H1 (cell line): Measurements from ENCODE around the gene COL17A1. TPM values are rescaled to one million over a fixed set of nuclear protein-coding genes. Genes with fewer than 3 reads are reported as not detected.

Experiments
- CTCF ChIA-PET: fragments of 300-600 bp; sonication (Branson Sonifier 250); formaldehyde crosslinking; loops from one replicate; lab custom pipeline; 2021; ENCODE audit not compliant: partially characterized antibody; lab: Charles Lee
- POLR2A ChIA-PET: fragments of 300-600 bp; sonication (Branson Sonifier 250); formaldehyde crosslinking; loops from one replicate; lab custom pipeline; 2021; ENCODE audit warnings: inconsistent platforms; ENCODE audit not compliant: partially characterized antibody; lab: Charles Lee
- DNase-seq, 2 experiments: peaks; one replicate each; pipeline versions ENCODE4 v3.0.0 to v3.0.0-alpha.2; 2010 to 2022; ENCODE audit warnings: low spot score in 2 of 2, low read depth in 1 of 2, mixed read lengths in 1 of 2
- FAIRE-seq: peaks from 2 replicates; lab custom pipeline; 2011; peaks lifted over from hg19 to GRCh38; lab: Jason Lieb, UNC
- H2AFZ ChIP-seq: 2 replicates; pipeline ENCODE4 v1.8.1; 2012; ENCODE audit warnings: low read length, inconsistent platforms
- H2AK5ac ChIP-seq: 2 replicates; pipeline ENCODE4 v1.6.1; 2013; ENCODE audit warnings: low read depth, low read length
- H2BK120ac ChIP-seq: replicated peaks from 2 replicates; pipeline ENCODE3; 2013; ENCODE audit warnings: low read depth, low read length, inconsistent platforms
- H2BK12ac ChIP-seq: 2 replicates; pipeline ENCODE4 v1.6.1; 2013; ENCODE audit warnings: low read depth, low read length
- H2BK15ac ChIP-seq: 2 replicates; pipeline ENCODE4 v1.6.1; 2013; ENCODE audit warnings: low read length
- H2BK20ac ChIP-seq: 2 replicates; pipeline ENCODE4 v1.6.1; 2013; ENCODE audit warnings: low read length
- H2BK5ac ChIP-seq: 2 replicates; pipeline ENCODE4 v1.6.1; 2013; ENCODE audit warnings: low read depth, low read length
- H3K14ac ChIP-seq: 2 replicates; pipeline ENCODE4 v1.6.1; 2013; ENCODE audit warnings: inconsistent platforms; ENCODE audit not compliant: insufficient read length
- H3K18ac ChIP-seq: 2 replicates; pipeline ENCODE4 v1.6.1; 2013; ENCODE audit warnings: low read length; ENCODE audit errors: extremely low read depth
- H3K23ac ChIP-seq: 2 replicates; pipeline ENCODE4 v1.6.1; 2013; ENCODE audit warnings: inconsistent platforms; ENCODE audit not compliant: insufficient read length
- H3K23me2 ChIP-seq: 2 replicates; pipeline ENCODE4 v1.6.1; 2013; ENCODE audit warnings: low read depth, low read length
- H3K27ac ChIP-seq: 2 replicates; pipeline ENCODE4 v1.6.1; 2011; ENCODE audit warnings: low read depth, low read length, inconsistent platforms
- H3K27me3 ChIP-seq, 4 experiments: replicated peaks in 1 of 4; 1 replicate in 1 of 4; 2 replicates in 3 of 4; pipeline versions ENCODE4 v1.6.1 to v1.8.1; 2011 to 2013; ENCODE audit warnings: low read length in 3 of 4, mild to moderate bottlenecking in 3 of 4, inconsistent platforms in 2 of 4, mixed read lengths in 2 of 4, moderate library complexity in 1 of 4; ENCODE audit not compliant: control insufficient read depth in 3 of 4, insufficient read depth in 3 of 4; ENCODE audit errors: extremely low read depth in 1 of 4
- H3K36me3 ChIP-seq, 4 experiments: 2 replicates each; pipeline versions ENCODE4 v1.6.1 to v1.8.1; 2011 to 2013; ENCODE audit warnings: mild to moderate bottlenecking in 4 of 4, low read length in 3 of 4, moderate library complexity in 2 of 4, control low read depth in 1 of 4, inconsistent platforms in 1 of 4; ENCODE audit not compliant: insufficient read depth in 4 of 4, control insufficient read depth in 2 of 4
- H3K4ac ChIP-seq: replicated peaks from 2 replicates; pipeline ENCODE3; 2013; ENCODE audit warnings: low read length, low read depth, mixed read lengths, inconsistent platforms; ENCODE audit not compliant: insufficient read length
- H3K4me1 ChIP-seq, 4 experiments: replicated peaks in 1 of 4; 1 replicate in 1 of 4; 2 replicates in 3 of 4; pipeline versions ENCODE4 v1.6.1 to v1.8.1; 2011 to 2013; ENCODE audit warnings: low read length in 3 of 4, inconsistent platforms in 2 of 4, mixed read lengths in 1 of 4; ENCODE audit not compliant: insufficient read depth in 4 of 4, control insufficient read depth in 3 of 4
- H3K4me2 ChIP-seq, 2 experiments: 2 replicates each; pipeline versions ENCODE4 v1.6.1 to v1.8.1; 2011 to 2013; ENCODE audit warnings: low read depth in 2 of 2, low read length in 2 of 2, control low read depth in 1 of 2, inconsistent platforms in 1 of 2, mild to moderate bottlenecking in 1 of 2; ENCODE audit not compliant: insufficient read depth in 1 of 2
- H3K4me3 ChIP-seq, 4 experiments: fragments of 200-600, 300-600 bp in 1 of 4; sonication (generic), shearing (Covaris generic), sonication (Bioruptor Twin) in 1 of 4; 2 replicates each; pipeline versions ENCODE4 v1.5.1 to v1.8.1; 2011 to 2016; ENCODE audit warnings: low read length in 4 of 4, low read depth in 3 of 4, control low read depth in 2 of 4, inconsistent platforms in 2 of 4, mild to moderate bottlenecking in 2 of 4, mixed read lengths in 1 of 4, moderate library complexity in 1 of 4; ENCODE audit not compliant: insufficient read depth in 2 of 4; ENCODE audit errors: extremely low read depth in 1 of 4
- H3K56ac ChIP-seq: replicated peaks from 2 replicates; pipeline ENCODE3; 2013; ENCODE audit warnings: low read depth, mild to moderate bottlenecking, mixed read lengths, low read length, inconsistent platforms; ENCODE audit not compliant: insufficient read length
- H3K79me1 ChIP-seq: 2 replicates; pipeline ENCODE4 v1.6.1; 2013; ENCODE audit warnings: low read depth, low read length, control low read depth
- H3K79me2 ChIP-seq, 2 experiments: 2 replicates each; pipeline versions ENCODE4 v1.6.1 to v1.8.1; 2012 to 2013; ENCODE audit warnings: low read length in 2 of 2, mild to moderate bottlenecking in 2 of 2, inconsistent platforms in 1 of 2; ENCODE audit not compliant: insufficient read depth in 2 of 2, control insufficient read depth in 1 of 2
- H3K9ac ChIP-seq, 4 experiments: replicated peaks in 1 of 4; 1 replicate in 1 of 4; 2 replicates in 3 of 4; pipeline versions ENCODE4 v1.6.1 to v1.8.1; 2011 to 2013; ENCODE audit warnings: low read depth in 3 of 4, low read length in 3 of 4, control low read depth in 2 of 4, mild to moderate bottlenecking in 2 of 4, moderate library complexity in 2 of 4, inconsistent platforms in 1 of 4; ENCODE audit errors: extremely low read depth in 1 of 4
- H3K9me3 ChIP-seq, 2 experiments: 2 replicates each; pipeline versions ENCODE4 v1.6.1 to v1.8.1; 2012 to 2013; ENCODE audit warnings: mild to moderate bottlenecking in 2 of 2, moderate library complexity in 2 of 2, control low read depth in 1 of 2, inconsistent platforms in 1 of 2, low read depth in 1 of 2, low read length in 1 of 2, mixed read lengths in 1 of 2; ENCODE audit not compliant: insufficient read depth in 2 of 2
- H4K20me1 ChIP-seq, 2 experiments: replicated peaks in 1 of 2; 2 replicates each; pipeline versions ENCODE3 to v1.8.1; 2011 to 2013; ENCODE audit warnings: inconsistent platforms in 2 of 2, low read length in 2 of 2, mild to moderate bottlenecking in 1 of 2; ENCODE audit not compliant: insufficient read depth in 2 of 2, control insufficient read depth in 1 of 2
- H4K5ac ChIP-seq: 2 replicates; pipeline ENCODE4 v1.6.1; 2013; ENCODE audit warnings: low read length, low read depth, mixed read lengths, inconsistent platforms; ENCODE audit not compliant: insufficient read length
- H4K8ac ChIP-seq: 2 replicates; pipeline ENCODE4 v1.8.0; 2013; ENCODE audit warnings: mild to moderate bottlenecking, moderate library complexity, low read length, inconsistent platforms; ENCODE audit not compliant: insufficient read depth; ENCODE audit errors: extremely low read depth
- H4K91ac ChIP-seq: replicated peaks from 2 replicates; pipeline ENCODE3; 2013; ENCODE audit warnings: low read length, mixed read lengths, inconsistent platforms; ENCODE audit not compliant: insufficient read length
- BCL11A ChIP-seq, 2 experiments: IDR thresholded peaks; one replicate each; pipeline ENCODE4 v1.6.1; 2011; ENCODE audit warnings: low read depth in 2 of 2, low read length in 2 of 2, mild to moderate bottlenecking in 2 of 2
- BRCA1 ChIP-seq: IDR thresholded peaks from 2 replicates; pipeline ENCODE4 v1.6.1; 2012; ENCODE audit warnings: low read depth, low read length, improper control_type of control experiment
- KDM5A ChIP-seq: fragments of 200-600 bp; IDR thresholded peaks from 2 replicates; pipeline ENCODE4 v1.7.1; 2012; ENCODE audit warnings: mild to moderate bottlenecking, low read length, inconsistent platforms, mixed read lengths
- SRF ChIP-seq: IDR thresholded peaks from 2 replicates; pipeline ENCODE4 v1.6.1; 2011; ENCODE audit warnings: mild to moderate bottlenecking, low read depth, low read length, moderate library complexity
- YY1 ChIP-seq: IDR thresholded peaks from 2 replicates; pipeline ENCODE4 v1.6.1; 2011; ENCODE audit warnings: low read depth, mild to moderate bottlenecking, low read length
- WGBS, 2 experiments: shearing (Covaris generic) in 1 of 2; methylation state at CpG; one replicate each; pipeline versions ENCODE4 v1.1.6 to v1.1.7; 2013 to 2015; ENCODE audit warnings: low lambda C conversion rate in 2 of 2, mixed read lengths in 2 of 2, inconsistent platforms in 1 of 2, low coverage in 1 of 2, missing lambda C conversion rate in 1 of 2; ENCODE audit not compliant: insufficient replicate concordance in 2 of 2, insufficient coverage in 1 of 2, insufficient read length in 1 of 2; ENCODE audit errors: extremely low coverage in 1 of 2, missing lambda C conversion rate in 1 of 2; 5-methylcytosine and 5-hydroxymethylcytosine counted together
- polyA plus RNA-seq, 7 experiments: library from polyadenylated mRNA; depleted of rRNA in 3 of 7; stranded (reverse) in 5 of 7; unstranded in 2 of 7; fragments of >200 nt in 5 of 7; fragments of 200-250 nt in 2 of 7; gene quantifications; 1 replicate in 5 of 7; 2 replicates in 1 of 7; 4 replicates in 1 of 7; pipeline versions ENCODE4 v1.2.1 to v1.2.3, GENCODE V29; 2011 to 2013; ENCODE audit warnings: missing spikeins in 2 of 7, mixed read lengths in 2 of 7
- total RNA-seq: library from RNA; stranded (reverse); fragmentation: NEBNext Ultra II Directional; extraction: Animal tissue kit (Norgen Biotek cat#: 25700); gene quantifications from 2 replicates; pipeline ENCODE4 v1.2.1, GENCODE V29; 2021
- TF ChIP-seq, protein P1 (sequence below): IDR thresholded peaks from 2 replicates; pipeline ENCODE4 v1.6.1; 2012; ENCODE audit warnings: low read length, inconsistent platforms

Gene COL17A1
- total and polyA plus RNA-seq, 2 of the 8 experiments (the other 6 are each of a cell fraction or from before 2014, with no cell fraction given), result 0.35 to 0.37 TPM

DNA sequence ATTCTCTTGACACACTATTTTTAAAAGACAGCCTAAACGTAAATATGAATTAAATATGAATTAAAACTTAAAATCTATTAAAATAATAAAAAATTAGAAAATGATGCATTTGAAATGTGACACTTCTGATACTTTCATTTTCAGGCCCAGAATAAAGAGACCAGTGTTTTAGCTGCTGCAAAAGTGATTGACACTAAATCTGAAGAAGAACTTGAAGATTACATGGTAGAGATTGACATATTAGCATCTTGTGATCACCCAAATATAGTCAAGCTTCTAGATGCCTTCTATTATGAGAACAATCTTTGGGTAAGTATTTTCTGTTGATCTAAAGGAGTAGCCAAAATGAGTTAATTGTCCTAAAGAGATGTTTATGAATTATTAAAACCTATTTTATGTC is 95.1 kb downstream of the COL17A1 start:
- Histone ChIP-seq H3K4me2 (no peak overlapping the region), H3K4me1 (no peaks in the 10 kb centered on the region), H3K27ac (no peak overlapping the region), H3K36me3 (no peaks in the 10 kb centered on the region; a peak in 2 of 8 replicates), H3K9ac (no peak overlapping the region), H3K4ac (no peak overlapping the region), H3K27me3 (no peaks in the 10 kb centered on the region), H4K91ac (no peak overlapping the region), H3K79me2 (0 out of 4 replicates have a peak, but pooled peaks cover 0 to 2% of the 10 kb centered on the region in 2 experiments), H3K9me3 (no peaks in the 10 kb centered on the region), H3K56ac (no peak overlapping the region), H4K20me1 (no peaks in the 10 kb centered on the region), H2AK5ac (no peak overlapping the region), H4K5ac (no peak overlapping the region), H2BK20ac (no peak overlapping the region), H2BK120ac (no peak overlapping the region), H2BK15ac (no peak overlapping the region), H3K79me1 (no peaks in the 10 kb centered on the region), H2BK5ac (no peak overlapping the region), H3K23ac (no peak overlapping the region), H2BK12ac (no peak overlapping the region), H3K14ac (no peak overlapping the region), H3K4me3 (no peak overlapping the region), H2AFZ (no peak overlapping the region), H3K23me2 (no peaks in the 10 kb centered on the region), H3K18ac (no peak overlapping the region), H4K8ac (no peak overlapping the region)
- TF ChIP-seq, protein P1, sequence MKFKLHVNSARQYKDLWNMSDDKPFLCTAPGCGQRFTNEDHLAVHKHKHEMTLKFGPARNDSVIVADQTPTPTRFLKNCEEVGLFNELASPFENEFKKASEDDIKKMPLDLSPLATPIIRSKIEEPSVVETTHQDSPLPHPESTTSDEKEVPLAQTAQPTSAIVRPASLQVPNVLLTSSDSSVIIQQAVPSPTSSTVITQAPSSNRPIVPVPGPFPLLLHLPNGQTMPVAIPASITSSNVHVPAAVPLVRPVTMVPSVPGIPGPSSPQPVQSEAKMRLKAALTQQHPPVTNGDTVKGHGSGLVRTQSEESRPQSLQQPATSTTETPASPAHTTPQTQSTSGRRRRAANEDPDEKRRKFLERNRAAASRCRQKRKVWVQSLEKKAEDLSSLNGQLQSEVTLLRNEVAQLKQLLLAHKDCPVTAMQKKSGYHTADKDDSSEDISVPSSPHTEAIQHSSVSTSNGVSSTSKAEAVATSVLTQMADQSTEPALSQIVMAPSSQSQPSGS, result no peak
- TF ChIP-seq BRCA1 (no peak), KDM5A (no peak), SRF (no peak), YY1 (no peak), BCL11A (IDR thresholded peaks at IDR 0.05; ENCODE audit: low read depth in 2 of 2, low read length in 2 of 2) (no peak)
- WGBS, 2 experiments, result 85% methylated on average over 1 of the region's 1 CpG; no CpG with 5 or more reads in 1 of the 2 experiments
- FAIRE-seq (no peak), DNase-seq (no peak)
- CTCF ChIA-PET, result interaction anchor here (0.6 kb wide), 1 partner anchor 773 kb away, joined by 3 read pairs; no protein-coding TSS in a partner anchor
- POLR2A ChIA-PET, result no interaction called here
